Erythroblast (primary cell): ENCODE data around the gene CYBC1.
A peak's percentile ranks its signal among the peaks of the same experiment; 100 is the strongest.

Experiments used
- DNase-seq, 2 experiments: peaks; one replicate each; lab custom pipeline; 2025; lab: John Stamatoyannopoulos, UW
- GATA1 ChIP-seq: IDR thresholded peaks from 2 replicates; pipeline ENCODE4 v1.6.1; 2011; ENCODE audit warnings: low read depth, mild to moderate bottlenecking, control low read depth, low read length, moderate library complexity
- POLR2A ChIP-seq: IDR thresholded peaks from 2 replicates; pipeline ENCODE4 v1.6.1; 2011; ENCODE audit warnings: mild to moderate bottlenecking, low read length

The CYBC1 gene

DNA sequence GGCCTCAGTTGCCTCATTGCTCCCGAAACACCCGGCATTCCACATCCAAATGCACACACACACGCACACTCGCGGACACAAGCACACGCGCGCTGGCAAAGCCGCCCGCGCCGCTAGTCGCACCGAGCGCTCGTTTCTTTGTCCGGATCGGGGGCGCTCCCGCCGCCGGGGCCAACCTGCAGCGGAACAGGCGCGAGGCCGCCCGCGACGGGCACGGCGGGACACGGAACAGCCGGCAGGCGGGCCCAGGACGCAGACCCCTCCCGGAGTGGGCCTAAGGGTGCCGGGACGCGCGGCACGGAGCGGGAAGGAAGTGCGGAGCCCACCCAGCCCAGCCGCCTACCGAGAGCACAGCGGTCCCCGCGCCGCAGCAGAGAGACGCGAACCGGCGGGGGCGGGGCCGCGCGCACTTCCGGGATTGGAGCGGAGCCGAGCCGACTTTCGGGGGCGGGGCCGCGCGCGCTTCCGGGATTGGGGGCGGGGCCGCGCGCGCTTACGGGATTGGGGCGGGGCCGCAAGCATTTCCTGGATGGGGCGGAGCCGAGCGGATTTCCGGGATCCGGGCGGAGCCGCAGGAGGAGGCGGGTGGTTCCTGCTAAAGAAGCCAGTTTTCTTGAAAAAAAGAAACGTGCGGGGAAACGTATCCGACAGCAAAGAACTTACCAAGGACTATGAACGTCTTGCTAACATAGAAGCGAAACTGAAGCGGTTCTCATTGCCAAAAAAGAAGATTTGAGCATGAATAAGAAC lies at the start of gene CYBC1:
Gene CYBC1 (minus strand): TSS at position 396 of the 750 bp plus-strand sequence. CDS start 1,498 bp downstream, outside the sequence.
- TF ChIP-seq POLR2A = peak; percentile 77
- no peak for TF ChIP-seq GATA1
- peak; percentile 93 to 97 for DNase-seq

- TF ChIP-seq GATA1 (no peak), POLR2A (peak; percentile 12)
- DNase-seq = peak; percentile 76 to 81
Observed at GRCh38 chr17:82497483-82498405, 47.2 kb upstream of the CYBC1 start.

DNA sequence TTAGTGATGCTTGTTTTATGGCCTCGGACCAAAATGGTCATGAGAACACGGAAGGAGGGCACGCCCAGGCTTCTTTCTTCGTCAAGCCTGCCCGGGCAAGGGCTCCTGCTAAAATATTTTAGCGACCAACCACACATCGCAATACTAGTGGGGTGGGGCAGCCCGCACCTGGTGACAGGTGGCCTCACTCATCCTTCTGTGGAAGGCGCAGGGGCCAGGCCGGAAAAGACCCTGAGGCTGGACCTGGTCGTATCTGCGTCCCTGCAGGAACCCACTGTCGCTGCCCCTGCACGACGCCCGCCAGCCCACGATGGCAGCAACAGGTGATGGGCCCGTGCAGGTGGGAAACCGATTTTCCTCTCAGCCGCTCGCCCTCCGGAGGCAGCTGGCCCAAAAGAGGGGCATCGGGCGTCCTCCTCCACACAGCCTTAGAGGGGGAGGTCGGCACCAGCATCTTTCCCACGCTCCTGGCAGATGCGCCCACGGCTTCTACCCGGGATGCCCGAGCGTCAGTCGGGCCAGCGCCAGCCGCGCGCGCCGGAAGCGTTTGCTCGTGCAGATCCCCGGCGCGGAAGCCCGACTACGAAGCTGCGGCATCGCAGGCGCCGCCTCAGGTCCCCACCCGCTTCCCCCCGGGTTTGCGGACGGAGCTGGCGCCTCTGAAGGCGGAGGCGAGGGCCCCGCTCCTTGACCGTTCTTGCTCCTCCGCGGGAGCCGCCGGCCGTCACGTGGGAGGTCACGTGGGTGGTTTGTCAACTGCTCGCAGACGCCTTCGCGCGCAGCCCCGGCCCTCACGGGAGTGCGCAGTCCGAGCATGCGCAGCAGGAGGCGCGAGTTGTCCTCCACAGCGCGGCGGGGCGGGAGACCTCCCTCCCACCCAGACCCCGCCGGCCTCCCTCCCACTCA lies 46.2 kb upstream of the CYBC1 start:
- TF ChIP-seq POLR2A (peak; percentile 60), GATA1 (no peak)
- peak; percentile 94 to 95 for DNase-seq

- TF ChIP-seq POLR2A (no peak), GATA1 (no peak)
- DNase-seq = no peak
Observed at GRCh38 chr17:82495844-82496528, 45.4 kb upstream of the CYBC1 start.

DNA sequence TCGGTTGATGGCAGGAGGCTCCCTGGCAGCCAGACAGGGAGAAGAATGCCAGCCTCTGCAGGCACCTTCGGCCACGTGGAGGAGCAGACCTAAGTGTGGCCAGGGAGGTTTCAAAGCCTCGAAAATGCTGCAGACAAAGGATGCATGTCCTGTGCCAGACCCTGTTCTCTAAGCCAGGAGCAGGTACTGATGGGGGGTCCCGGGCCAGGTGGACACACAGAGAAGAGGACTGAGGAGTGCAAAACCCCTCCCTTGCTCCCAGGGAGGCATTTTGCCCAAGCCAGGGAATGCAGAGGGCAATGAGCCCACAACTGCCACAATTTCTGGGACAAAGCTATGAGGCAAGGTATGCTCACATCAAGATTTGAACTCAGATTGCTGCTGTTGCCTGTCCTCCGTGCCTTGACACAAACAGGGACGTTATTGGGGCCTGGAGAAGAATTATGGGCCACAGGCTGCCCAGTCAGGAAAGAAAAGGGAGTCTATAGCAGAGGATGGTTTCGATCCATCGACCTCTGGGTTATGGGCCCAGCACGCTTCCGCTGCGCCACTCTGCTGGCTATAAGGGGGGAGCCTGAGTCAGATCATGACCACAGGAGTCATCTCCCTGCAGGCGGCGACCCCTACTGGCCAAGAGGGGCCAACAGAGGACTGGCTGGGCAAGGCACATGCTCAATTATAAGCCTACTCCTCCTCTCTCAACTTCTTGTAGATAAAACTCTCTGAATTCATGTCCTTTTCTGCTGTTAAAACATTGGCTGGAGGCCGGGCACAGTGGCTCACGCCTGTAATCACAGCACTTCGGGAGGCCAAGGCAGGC lies 43.9 kb upstream of the CYBC1 start:
- DNase-seq = peak; percentile 93 to 94
- TF ChIP-seq GATA1 (no peak), POLR2A (no peak)

DNA sequence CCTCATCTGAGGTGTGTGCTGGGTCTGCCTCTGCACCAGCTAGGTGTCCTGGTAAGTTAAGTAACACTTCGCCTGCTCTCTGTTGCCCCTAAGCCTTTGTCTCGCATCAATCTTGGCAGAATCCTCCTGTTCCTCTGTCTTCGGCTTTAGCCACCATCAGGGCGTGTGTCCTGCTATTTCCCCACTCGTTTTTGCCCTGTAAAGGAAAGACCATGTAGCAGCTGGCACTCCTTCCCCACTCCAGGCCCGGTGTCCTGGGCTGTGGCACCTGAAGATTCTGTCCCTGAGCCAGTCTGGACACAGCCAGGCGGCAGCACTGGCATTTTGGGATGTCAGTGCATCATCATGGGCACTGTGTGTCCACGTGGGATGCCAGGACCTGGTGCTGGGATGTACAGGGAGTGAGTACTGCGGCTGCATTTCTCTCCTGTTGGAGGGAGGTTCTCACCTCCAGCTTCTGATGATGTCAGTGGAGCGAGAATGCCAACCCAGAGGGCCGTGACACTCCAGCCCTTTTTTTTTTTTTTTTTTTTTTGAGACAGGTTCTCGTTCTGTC lies 42.8 kb upstream of the CYBC1 start:
- TF ChIP-seq POLR2A (no peak), GATA1 (no peak)
- no peak for DNase-seq

DNA sequence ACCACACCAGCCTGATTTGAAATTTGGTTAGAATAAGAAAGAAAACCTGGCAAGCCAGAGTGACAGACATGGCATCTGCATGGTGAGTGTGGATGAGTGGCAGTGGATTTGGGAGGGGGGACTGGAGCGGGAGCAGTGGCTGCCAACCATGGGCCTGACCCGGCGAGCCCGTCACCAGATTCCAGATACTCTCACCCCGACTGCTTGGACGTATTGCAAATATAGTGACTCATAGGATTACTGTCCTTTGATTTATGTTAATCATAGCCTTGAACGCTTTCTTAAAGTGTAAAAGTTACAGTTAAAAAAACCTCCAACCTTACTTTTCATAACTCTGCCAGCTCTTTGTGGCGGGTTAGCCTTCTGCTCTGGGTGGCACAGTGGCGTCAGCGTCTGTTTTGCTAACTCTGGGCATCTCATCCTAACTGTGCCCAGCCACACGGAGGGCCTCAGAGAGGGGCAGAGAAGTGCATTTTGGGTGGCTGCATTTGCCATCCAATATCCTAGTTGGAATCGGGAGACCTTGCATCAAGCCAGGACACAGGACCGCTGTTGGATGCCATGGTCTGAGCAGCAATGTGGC lies 42.2 kb upstream of the CYBC1 start:
- DNase-seq = no peak
- TF ChIP-seq GATA1 = no peak
- TF ChIP-seq POLR2A = no peak

- TF ChIP-seq POLR2A = no peak
- TF ChIP-seq GATA1 = no peak
Observed at GRCh38 chr17:82491533-82491932, 41.0 kb upstream of the CYBC1 start.

GRCh38 chr17:82491196-82491530 lies 40.6 kb upstream of the CYBC1 start:
- no peak for TF ChIP-seq POLR2A
- DNase-seq = no peak

More at GRCh38 chr17:82491533-82491932, 41.0 kb upstream of the CYBC1 start:
- DNase-seq = no peak

DNA sequence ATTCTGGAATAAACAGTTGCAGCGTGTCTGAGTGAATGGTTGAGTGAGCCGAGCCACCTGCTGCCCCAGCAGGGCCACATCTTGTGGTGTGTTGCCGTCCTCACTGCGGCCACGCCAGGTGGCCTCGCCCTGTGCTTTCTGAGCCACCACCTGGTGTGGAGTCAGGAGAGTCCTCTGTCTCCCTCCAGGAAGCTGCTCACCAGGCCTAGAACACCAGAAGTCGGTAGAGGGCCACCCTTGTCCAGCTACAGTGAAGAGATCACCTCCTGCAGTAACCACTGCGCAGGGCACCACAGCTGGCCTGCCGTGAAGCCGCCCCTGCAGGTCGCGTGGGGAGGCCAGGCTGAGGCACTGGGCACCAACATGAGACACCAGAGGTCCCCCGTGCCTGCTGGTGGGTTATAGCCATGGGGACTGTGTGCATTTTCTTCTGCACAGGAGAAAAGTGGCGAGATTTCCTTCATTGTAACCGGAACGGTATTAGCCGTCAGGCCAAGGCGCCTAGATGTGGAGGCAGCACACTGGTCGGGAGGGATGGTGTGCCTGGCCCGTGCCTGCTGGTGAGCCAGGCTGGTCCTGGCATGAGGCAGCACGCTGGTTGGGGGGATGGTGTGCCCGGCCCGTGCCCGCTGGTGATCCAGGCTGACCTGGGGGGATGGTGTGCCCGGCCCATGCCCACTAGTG lies 40.1 kb upstream of the CYBC1 start:
- TF ChIP-seq POLR2A (no peak), GATA1 (no peak)
- DNase-seq = no peak

GRCh38 chr17:82489851-82490511 lies 39.4 kb upstream of the CYBC1 start:
- TF ChIP-seq GATA1 = no peak
- TF ChIP-seq POLR2A = no peak
- DNase-seq = no peak
